ENCODE data around the gene GDF7.

GDF7 gene

GRCh38 chr2:20675701-20676352 is 8.9 kb downstream of the GDF7 start:
- peak in 1 of 2 experiments; percentile 26 for DNase-seq

DNA sequence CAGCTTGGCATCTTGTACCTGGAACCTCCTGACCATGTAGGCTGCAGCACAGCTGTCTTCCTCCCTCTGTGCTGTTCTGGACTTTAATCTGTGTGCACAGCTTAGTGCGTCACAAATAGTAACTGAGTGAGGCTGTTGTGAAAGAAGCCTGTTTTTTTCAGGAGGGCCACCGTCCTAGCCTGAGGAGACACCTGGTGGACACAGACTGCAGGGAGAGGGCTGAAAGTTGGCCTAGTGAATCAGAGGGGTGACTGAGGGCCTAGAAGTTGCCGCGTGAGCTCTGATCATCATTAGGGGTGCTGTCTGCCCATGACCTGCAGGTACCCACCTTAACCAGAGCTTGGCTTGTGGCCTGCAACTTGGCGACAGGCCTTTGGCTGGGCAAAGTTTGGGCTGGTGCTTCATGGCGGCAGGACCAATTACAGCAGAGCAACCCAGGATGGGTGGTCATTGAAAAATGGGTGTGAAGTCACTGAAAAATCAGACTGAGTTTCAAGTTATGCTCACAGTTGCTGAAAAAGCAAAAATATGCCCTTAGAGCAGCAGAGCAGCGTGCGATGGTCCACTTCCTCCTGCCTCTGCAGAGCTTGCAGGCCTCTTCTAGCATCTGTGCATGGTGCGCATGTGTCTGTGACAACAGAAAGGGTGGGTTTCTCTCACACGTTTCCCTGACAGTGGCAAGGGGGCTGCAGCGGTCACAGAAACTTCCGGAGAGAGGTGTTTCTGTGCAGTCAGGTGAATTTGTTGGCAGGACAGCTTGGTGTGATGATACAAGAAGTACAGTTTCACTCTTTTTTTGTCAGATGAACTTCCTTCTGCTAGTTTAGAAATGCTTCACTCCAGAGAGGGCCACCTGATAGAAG is 9.6 kb downstream of the GDF7 start:
- DNase-seq: no peak

- DNase-seq: no peak
Observed at GRCh38 chr2:20677301-20678085, 10.5 kb downstream of the GDF7 start.

DNA sequence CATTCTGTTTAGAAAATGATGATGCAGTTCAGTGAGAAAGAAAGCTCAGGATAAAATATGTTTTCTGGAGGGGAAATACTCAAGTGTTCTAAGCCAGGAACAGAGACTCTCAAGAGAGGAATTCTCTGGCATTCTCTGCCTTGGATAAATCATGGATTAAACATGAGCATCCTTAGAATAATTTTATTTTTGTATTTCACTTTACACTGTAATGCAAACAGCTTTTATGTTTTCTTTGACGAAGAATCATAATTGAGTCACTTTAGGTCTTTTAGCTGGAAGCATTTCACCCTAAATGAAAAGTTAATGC is 11.1 kb downstream of the GDF7 start:
- no peak for DNase-seq

DNA sequence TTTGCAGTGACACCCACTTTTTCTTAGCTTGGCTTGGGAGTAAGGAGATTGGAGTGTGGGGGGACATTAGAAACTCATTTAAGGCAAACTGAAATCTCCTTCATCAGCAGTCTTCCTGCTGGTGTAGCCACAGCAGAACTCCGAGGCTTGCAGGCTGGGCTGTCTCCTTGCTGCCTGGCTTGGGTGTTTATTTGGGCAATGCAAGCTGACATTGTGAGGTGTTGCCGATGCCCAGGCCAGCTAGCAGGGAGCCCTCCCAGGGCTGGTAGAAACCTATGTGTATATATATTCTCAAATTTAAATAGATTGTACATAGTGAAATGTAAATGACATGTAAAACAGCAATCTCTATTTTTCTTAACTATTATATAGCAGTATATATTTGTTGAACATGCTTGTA is 11.8 kb downstream of the GDF7 start:
- no peak for DNase-seq

DNA sequence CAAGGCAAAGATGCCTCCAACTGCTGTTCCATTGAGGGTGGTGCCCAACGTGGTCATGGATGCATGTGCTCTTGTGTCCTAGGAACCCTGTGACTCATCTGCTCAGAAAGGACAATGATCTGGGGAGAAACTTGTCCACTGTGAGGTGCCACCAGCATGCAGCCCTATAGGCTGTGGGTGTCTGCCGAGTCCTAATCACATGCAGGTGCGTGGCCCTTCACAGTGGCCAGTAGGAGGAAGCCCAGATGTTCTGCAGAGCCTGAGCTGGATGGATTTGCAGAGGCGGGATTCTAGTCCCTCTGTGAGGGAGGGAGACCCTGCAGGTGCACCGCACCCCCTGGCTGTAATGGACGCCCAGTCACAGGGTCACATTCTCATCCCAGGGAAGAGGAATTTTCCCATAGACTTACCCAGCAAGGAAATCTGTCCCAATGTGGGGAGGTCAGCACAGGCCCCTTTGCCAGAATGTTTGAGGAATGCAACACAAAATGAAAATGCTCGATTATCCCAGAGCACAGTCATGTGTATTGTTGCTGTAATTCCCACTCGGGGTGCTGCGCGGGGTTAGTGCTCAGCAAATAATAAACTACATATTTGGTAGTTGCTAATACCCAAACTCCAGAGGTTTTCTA is 13.9 kb downstream of the GDF7 start:
- DNase-seq: no peak

- no peak for DNase-seq
Observed at GRCh38 chr2:20682167-20682920, 15.4 kb downstream of the GDF7 start.

DNA sequence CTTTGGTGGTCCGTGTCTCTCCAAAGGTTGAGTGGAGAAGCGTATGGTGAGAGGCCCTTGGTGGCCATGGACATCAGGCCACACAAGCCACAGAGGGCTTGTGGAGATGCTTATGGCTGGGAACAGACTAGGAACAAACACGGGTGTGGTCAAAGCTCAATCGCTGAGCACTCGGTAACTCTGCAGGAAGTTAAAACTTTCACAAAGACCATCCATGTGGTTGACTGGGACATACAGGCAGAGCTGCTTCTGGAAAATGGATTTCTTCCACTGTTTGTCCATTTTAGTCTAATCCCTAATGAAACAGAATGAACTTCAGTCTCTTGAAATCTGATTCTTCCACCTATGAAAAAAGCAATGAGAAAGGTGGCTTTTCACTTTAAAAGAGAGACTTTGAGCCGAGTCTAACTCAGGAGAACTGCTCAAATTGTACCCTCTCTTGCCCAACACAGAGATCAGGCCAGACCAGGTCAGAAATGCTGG is 17.7 kb downstream of the GDF7 start:
- no peak for DNase-seq

DNA sequence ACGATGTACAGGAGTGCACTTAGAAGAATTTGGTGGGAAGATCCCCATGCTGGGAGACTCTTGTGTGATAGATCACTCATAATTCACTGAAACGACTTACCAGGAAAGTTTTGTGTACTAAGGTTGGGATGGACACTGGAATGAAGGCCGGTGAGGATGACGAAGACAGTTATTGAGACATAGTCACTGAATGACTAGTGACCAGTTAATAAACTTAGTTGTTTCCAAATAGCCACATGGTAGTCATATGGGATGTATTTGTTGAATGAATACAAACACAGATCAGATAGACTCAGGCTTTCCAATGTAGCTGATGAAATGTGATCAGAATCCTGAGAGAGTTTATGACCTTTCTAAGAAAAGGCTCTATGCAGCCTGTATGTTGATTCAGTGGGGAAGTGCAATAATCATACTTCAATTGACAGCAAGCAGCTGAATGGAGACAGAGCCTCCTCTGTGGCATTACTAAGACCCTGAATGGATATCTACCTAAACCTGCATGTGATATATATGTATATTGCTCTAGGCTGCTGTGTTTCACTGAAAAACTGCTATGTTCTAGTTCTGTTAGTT is 20.4 kb downstream of the GDF7 start:
- no peak for DNase-seq

DNA sequence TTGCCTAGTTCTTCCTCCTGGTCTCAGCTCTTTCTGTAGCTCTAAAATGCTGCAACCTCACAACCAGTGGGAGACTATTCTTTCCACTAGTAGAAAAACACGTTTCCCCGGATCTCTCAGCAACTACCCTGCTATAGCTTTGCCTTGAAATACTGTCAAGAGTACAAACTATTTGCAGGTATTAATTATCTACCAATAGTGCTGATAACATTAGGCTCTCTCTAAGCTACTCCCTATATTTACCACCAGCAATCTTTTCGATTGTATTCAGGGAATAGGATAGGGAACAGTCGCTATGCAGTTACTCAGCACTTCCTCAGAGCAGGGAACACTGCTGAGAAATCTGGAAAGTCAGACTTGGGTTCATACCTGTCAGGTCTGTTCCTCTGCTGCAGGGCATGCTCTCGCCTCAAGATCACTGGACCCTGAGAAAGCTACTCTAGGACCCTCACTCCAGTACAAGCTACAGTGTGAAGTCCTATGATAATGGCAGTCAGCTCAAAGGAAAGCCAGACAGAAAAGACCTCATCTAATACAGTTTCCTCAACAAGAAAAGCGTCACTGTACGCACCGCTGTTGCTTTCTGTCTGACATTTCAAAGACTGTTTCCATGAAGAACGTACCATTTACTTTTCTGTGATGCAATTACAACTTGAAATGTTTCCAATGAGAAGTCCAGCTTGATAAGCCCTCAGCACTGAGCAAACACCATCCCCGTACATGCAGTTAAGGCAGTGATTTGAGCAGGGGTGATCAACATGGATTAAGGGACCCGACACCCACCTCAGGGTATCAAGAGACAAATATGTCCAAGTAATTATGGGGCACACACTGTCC is 22.7 kb downstream of the GDF7 start:
- no peak for DNase-seq

DNA sequence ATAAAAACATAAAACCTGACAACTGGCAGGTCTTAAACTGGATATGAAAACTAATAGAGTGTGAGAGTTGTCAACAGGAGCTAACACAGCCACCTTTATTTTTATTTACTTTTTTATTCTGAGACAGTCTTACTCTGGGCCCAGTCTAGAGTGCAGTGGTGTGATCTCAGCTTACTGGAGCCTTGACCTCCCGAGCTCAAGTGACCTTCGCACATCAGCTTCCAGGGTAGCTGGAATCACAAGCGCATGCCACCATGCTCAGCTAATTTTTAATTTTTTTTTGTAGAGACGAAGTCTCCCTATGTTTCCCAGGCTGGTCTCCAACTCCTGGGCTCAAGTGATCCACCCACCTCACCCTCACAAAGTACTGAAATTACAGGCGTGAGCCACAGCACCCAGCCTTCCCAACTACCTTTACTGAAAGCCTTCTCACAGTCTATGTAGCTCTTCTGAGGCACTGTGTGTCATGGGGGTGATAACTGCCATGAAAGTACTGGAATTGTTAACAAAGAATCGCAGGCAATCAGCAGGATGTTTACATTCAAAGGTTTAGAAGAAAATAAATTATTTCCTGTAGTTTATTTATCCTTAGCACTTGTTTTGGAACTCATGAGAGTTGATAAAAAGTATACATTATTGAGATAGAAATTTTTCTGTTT is 24.3 kb downstream of the GDF7 start:
- no peak for DNase-seq

GRCh38 chr2:20692081-20692480 is 25.1 kb downstream of the GDF7 start:
- no peak for DNase-seq

- DNase-seq: no peak
Observed at GRCh38 chr2:20693317-20693716, 26.4 kb downstream of the GDF7 start.

DNA sequence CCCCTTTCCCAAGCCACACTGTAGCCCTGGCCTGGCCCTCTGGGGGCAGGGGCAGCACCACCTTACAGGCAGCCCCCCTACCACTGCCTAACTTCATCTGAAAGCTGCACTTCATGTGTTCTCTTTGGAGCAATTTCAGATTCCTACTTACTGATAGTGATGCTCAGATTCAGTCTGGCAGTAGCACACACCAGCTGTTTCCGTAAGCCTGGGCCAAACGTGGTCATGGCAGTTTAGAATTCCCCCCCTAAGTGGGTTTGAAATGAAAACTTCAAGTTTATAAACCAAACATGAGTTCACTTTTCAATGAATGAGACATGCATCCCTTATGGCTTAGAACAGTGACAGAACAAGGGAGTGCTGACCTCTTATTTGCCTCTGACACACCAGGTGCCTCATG is 29.4 kb downstream of the GDF7 start:
- no peak for DNase-seq

GRCh38 chr2:20697322-20697934 is 30.5 kb downstream of the GDF7 start:
- DNase-seq: no peak

DNA sequence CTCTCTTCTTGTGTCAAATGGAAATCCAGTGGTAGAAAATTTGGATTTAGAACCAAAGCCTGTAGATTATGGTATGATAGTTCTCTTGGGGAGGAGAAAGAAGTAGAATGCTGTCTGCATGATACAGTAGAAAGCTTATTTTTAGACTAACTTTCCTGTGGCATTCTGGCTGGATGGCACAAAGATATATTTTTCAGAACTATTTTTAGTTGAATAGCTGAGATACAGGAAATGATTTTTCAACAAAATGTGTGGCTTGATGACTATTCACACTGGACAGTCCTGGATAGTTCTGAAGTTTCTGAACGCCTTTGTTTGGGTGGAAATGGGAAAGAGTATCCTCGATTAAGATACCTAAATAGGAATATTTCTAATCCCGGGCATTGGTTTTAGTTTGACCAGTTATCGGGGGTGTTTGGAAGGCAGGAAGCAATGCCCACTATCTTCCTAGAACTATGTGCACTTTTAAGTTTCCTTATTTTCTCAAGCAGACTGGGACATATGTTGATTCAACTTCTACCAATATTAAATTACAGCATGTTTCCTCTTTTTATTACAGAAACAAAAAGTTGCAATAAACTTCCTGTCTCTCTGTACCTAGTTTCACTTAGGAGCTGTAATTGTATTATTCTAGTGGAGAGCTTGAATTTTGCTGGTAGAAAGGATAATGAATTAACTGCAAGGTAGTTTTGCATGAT is 32.1 kb downstream of the GDF7 start:
- DNase-seq: no peak

- no peak for DNase-seq
Observed at GRCh38 chr2:20702563-20702962, 35.6 kb downstream of the GDF7 start.

DNA sequence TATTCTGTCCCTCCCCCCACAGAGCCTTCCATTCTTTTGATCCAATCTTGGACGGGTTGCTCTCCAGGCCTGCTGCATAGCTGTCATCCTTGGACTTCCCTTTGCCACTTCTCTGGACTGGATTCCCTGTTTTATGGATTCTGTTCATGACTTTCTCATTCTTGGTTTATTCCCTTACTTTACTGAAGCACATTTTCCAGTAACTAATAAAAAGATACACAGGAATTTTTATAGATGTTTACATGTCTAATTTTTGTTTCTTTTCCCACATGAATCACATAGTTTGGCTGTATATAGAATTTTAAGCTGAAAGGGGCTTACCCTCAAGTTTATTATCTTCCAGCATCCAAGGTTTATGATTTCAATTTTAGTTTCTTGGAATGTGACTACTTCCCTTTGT is 37.9 kb downstream of the GDF7 start:
- no peak for DNase-seq

- no peak for DNase-seq
Observed at GRCh38 chr2:20706217-20706616, 39.3 kb downstream of the GDF7 start.

- no peak for DNase-seq
Observed at GRCh38 chr2:20706786-20707185, 39.8 kb downstream of the GDF7 start.
